ENCODE results near the gene RAB3GAP2.
A peak's percentile ranks its signal among the peaks of the same experiment; 100 is the strongest.
"Not testable (repeated sequence)": the region's sequence is repeated elsewhere in the genome, so short reads cannot be mapped to it uniquely, and the experiment has no call there.

RAB3GAP2 gene, protein sequence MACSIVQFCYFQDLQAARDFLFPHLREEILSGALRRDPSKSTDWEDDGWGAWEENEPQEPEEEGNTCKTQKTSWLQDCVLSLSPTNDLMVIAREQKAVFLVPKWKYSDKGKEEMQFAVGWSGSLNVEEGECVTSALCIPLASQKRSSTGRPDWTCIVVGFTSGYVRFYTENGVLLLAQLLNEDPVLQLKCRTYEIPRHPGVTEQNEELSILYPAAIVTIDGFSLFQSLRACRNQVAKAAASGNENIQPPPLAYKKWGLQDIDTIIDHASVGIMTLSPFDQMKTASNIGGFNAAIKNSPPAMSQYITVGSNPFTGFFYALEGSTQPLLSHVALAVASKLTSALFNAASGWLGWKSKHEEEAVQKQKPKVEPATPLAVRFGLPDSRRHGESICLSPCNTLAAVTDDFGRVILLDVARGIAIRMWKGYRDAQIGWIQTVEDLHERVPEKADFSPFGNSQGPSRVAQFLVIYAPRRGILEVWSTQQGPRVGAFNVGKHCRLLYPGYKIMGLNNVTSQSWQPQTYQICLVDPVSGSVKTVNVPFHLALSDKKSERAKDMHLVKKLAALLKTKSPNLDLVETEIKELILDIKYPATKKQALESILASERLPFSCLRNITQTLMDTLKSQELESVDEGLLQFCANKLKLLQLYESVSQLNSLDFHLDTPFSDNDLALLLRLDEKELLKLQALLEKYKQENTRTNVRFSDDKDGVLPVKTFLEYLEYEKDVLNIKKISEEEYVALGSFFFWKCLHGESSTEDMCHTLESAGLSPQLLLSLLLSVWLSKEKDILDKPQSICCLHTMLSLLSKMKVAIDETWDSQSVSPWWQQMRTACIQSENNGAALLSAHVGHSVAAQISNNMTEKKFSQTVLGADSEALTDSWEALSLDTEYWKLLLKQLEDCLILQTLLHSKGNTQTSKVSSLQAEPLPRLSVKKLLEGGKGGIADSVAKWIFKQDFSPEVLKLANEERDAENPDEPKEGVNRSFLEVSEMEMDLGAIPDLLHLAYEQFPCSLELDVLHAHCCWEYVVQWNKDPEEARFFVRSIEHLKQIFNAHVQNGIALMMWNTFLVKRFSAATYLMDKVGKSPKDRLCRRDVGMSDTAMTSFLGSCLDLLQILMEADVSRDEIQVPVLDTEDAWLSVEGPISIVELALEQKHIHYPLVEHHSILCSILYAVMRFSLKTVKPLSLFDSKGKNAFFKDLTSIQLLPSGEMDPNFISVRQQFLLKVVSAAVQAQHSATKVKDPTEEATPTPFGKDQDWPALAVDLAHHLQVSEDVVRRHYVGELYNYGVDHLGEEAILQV (N-terminal part only)

DNA sequence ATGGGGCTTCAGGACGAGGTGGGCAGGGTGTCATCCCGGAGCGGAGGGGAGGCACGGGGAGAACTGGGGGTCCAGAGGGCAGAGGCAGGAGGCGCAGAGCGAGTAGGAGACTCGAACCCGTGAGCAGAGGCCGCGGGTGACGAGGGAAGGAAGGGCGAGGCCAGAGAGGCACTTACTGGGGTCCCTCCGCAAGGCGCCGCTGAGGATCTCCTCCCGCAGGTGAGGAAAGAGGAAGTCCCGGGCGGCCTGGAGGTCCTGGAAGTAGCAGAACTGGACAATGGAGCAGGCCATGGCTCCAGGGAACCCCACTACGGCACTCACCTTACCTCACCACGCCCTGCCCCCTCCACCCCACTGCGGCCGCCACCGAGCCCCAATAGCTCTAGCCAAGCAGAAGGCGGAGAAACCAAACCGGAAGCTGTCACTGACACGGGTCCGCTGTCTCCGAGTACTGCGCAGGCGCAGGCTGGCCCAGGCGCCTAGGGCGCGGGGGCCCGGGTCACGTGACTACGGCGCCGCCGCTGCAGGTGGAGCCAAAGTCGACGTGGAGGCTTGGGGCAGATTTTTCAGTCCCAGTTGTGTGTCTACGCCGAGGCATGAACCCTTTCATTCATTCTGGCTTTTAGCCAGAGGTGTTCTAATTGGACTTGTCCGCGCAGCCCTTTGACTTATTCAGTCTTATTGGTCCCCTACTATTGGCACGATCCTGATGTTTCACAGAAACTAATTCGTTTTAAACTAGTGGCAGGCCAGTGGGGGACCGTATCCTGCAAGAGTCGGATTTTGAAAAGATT lies at the start of gene RAB3GAP2:
Gene RAB3GAP2 (minus strand): TSS at position 407 of the 794 bp plus-strand sequence. CDS start 116 bp downstream, at position 291.
- peak; percentile 89 for DNase-seq (ENCODE audit: low spot score)

DNA sequence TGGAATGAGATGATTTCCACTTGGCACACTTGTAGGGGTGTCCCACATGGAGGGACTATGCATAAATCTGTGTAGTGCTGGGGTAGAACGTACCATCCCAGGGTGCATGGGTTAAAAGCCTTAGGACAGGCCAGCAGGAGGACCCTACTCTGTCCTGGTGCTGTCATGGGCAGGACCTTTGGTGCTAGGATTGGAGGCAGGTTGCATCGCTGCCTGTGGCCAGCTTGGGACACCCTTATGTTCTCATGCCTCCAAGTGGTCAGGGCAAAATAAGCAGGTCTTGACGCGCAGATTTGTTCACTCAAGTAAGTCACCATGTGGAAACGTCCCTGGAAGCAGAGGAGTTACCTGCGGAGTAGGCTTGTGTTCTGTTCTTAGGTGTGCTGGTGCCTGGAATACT lies 49.5 kb upstream of the RAB3GAP2 start:
- no peak for DNase-seq (ENCODE audit: low spot score)

DNA sequence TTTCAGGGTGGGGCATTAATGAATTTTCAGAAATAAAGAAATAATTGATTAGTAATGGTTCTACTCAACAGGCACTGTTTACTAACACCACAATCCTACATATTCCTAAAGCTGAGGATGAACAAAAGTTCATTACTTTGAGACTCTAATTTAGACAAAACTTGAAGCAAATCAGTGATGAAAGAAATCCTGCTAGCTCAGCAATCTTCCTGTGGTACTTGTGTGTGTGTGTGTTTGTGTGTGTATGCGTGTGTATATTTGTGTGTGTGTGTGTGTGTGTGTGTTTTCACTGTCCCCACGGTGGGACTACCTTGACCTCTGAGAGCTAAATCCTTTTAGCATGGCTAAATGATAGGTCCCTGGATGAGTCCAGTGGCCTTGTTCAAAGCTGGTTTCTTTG lies 48.5 kb upstream of the RAB3GAP2 start:
- no peak for DNase-seq (ENCODE audit: low spot score)

DNA sequence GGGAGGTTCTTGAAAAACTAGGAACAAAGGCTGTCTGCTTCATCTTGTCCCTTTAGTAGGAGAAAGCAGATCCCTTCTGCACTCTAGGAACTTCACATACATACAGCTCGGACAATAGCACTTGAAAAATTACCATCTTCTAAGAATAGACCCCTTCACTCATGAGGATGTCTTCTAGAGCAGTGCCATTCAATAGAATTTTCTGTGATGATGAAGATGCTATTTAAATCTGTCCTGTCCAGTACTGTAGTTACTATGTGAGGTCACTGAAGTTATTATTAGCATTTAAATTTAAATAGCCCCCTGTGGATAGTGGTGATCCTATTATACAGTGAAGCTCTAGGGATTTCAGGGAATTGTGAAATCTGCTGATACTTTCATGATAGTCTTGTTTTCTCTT lies 46.4 kb upstream of the RAB3GAP2 start:
- DNase-seq (ENCODE audit: low spot score), result no peak

DNA sequence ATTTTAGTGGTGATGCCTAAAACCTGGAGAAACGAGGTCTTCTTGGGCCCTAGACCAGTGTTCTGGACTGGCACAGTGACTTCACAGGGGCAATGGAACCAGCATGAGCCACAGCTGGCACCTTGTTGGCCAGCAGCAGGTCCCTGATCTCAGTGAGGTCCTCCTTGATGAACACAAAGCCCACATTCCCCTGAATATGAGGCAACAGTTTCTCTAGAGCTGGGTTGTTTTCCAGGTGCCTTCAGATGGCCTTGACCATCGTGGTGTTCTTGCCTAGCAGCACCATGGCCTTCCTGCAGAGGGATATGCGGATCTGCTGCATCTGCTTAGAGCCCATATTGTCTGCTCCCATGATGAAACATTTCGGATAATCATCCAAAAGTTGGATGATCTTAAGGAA lies 44.9 kb upstream of the RAB3GAP2 start:
- DNase-seq (ENCODE audit: low spot score), result no peak

DNA sequence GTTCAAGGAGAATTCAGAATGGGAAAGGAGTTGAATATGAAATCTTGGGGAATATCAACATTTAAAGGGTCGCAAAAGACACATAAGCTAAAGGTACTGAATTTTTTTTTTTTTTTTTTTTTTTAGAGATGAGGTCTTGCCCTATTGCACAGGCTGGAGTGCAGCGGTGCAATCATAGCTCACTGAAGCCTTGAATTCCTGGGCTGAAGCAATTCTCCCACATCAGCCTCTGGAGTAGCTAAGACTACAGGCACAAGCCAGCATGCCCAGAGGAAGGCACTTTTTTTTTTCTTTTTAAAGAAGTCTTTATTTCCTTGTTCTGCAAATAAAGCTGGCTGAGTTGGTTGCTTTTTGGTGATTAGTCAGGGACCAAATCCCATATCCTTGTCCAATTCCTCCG lies 44.1 kb upstream of the RAB3GAP2 start:
- DNase-seq (ENCODE audit: low spot score), result no peak

DNA sequence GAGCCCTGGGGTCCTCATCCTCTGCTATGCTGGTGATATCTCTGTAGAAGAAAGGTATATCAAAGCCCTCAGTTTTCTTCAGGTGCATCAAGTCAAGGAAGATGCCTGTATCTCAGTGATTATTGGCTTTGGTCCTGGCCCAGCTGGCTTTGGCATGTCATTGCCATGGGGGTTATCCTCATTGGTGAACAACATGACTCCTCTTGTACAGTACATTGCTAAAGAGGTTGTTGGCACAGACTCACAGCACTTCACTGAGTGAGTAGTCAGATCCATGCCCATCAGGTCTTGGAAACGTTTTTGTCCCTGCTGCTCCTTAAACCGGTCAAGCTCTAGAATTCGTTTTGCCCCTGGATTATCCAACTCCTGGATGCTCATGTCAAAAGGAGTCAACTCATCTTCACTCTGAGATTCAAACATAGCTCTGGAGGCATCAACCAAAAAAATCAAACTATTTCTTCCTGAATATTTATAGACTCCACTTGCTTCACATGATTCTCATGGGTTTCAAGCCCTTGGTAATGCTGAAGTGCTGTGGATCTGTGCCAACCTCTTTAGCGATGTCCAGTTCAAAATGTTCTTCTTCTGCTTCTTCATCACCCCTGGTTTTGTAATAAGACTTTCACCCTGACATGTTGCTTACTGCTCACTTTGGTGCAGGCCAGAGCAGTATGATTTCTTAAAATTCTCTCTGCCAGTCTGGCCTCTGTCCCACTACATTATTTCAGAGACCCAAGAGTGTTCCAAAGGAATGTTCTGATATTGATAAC lies 43.0 kb upstream of the RAB3GAP2 start:
- DNase-seq (ENCODE audit: low spot score), result no peak

DNA sequence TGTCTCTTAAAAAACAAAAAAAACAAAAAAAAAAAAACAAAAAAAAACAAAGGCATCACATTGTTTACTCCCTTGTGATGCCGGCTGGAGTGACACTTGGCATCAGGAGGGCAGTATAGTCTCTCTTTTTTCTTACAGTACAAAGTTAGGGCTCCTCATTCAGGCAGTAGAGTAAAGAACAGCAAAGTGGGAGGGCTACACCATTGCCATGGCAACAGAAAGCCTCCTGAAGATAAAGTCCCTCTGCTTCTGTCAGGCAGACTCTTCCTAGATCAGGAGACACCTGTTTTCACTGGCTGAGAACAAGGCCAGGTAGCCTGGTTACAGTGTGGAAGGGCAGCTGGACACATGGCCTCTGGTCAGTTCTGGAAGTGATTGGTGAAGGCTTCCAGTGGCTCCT lies 41.3 kb upstream of the RAB3GAP2 start:
- DNase-seq (ENCODE audit: low spot score), result no peak

DNA sequence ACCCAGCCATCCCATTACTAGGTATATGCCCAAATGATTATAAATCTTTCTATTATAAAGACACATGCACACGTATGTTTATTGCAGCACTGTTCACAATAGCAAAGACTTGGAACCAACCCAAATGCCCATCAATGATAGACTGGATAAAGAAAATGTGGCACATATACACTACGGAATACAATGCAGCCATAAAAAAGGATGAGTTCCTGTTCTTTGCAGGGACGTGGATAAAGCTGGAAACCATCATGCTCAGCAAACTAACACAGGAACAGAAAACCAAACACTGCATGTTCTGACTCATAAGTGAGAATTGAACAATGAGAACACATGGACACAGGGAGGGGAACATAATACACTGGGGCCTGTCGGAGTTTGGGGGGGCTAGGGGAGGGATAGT lies 37.9 kb upstream of the RAB3GAP2 start:
- not testable (repeated sequence) for DNase-seq (ENCODE audit: low spot score)

DNA sequence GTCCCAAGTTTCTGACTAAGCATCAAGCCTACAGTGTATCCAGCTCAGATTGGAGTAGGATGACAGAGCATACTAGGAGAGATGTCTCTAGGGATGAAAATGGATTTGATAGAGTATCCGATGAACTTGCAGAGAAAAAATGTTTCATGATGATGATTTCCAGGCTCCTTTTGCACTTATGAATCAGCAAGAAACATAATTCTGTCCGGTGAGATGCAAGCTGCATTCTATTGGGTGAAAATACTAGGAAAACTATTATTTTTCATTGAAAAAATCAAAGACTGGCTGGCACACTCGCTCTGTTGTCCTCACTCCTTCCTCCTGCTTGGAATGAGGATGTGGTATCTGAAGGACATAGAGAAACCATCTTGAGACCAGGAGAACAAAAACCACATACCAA lies 35.4 kb upstream of the RAB3GAP2 start:
- no peak for DNase-seq (ENCODE audit: low spot score)

DNA sequence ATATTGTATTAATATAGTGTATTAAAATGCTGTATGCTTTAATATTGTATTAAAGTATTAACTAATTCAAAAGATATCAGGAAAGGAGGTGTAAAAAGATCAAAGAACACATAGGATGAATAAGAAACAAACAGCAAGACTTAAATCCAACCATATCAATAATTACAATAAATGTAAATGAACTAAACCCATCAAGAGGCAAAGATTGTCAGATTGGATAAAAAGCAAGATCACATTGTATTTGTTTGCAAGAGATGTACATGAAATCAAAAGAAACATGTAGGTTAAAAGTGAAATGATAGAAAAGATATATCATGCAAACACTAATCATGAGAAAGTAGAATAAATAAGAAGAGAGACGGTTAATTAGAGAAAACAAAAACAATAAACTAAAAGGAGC lies 34.1 kb upstream of the RAB3GAP2 start:
- DNase-seq (ENCODE audit: low spot score), result no peak

DNA sequence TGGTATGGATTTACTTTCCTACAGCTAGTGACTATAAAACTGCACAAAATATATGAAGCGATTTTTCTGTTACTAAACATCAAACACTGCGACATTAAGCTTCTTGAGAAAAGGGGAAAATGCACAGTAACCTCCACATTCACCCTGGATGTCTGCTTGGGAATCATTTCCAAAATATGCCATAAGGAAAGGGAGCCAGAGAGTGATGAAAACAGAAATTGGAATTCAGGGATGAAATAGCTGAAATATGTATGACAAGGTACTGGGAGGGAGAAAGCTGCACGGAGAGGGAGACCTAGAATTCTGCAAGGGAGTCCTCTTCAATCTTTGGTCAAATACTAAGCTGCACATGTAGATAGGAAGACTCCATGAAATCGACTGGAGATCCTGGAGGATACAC lies 31.6 kb upstream of the RAB3GAP2 start:
- no peak for DNase-seq (ENCODE audit: low spot score)

DNA sequence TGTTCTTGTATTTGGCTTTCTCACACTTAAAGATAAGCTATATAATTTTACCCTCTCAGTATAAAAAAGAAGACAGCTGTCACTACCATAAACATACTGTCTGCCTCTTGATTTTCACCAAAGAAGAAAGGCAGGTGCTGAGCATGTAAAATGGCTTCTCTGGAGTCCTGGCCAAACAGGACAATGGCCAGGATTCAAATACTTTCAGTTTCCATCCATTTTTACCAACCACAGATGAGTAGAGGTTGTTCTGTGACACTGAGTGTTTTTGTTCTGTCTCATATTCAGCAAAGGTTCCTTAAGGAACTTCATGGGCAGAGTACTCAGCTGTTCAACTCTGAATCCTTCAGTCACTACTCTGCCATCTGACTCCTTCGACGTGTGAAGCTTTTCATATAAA lies 29.4 kb upstream of the RAB3GAP2 start:
- no peak for DNase-seq (ENCODE audit: low spot score)

DNA sequence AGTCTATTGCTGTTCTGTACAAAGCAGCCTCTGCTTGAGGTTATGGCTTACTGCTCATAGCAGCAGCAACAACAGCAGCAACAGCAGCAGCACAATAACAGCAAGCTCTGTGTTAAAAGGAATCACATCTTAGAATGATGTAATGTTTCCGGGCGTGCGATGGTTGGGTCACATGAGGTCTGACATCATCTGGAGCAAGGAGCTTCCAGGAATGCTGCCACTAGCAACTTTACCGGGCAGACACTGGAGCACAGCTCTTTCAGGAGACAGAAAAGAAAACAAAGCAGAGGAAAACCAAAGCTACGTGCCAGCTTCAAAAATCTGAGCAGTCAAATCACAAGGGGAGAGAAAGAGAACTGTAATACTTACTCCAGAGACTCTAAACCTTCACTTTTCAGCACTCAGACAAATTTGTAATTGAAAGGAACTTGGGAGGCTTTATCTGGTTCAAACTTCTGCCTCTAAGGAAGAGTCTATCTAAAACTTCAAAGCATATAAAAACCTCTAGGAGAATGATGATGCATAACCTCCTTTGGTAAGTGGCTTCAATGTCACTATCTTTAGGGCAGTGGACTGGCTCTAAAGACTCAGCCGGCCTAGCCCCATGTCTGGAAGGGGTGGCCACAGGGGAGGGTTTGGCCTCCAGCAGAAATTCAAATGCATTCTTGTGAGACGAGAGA lies 28.3 kb upstream of the RAB3GAP2 start:
- no peak for DNase-seq (ENCODE audit: low spot score)

DNA sequence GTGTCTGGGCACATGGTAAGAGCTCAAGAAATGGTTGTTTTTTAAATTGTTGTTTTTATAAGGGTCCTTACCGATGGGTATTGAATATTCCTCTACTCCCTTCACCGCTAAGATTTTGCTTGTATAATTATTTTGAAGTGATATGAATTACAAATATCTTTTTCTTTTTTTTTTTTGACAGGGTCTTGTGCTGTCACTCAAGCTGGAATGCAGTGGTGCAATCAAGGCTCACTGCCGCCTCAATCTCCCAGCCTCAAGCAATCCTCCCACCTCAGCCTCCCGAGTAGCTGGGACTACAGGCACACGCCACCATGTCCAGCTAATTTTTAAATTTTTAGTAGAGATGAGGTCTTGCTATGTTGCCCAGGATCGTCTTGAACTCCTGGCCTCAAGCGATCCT lies 27.1 kb upstream of the RAB3GAP2 start:
- no peak for DNase-seq (ENCODE audit: low spot score)

DNA sequence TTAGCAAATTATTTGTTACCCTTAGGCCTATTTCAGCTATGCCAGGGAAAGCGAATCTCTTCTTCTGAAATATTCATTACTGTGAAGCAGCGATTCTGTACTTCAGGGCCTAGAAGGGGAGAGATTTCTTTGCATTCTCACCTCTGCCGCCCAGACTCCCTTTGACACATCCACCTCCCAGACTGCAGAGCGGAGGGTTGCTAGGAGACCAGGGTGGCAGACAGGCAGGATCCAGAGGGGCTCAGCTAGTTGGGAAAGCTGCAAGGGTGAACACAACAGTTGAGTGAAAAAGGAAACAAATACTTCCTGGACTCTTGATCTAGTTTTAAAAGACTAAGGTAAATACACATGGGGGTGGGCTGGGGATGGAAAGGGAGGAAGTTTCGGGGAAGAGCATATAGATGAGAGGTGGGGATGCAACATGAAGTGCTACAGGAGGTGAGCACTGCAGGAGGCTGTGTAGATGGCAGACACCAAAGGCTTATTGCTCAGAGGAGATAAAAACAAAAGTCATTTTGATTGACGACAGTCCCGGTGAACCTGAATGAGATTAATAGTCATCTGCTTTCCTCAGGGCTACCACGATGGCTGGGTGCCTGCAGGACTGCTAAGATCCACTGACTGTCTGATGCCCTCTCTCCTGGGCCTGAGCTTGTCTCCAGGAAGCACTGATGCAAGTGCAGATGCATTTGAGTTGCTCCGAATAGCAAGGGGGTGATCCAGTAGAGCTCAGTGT lies 26.4 kb upstream of the RAB3GAP2 start:
- DNase-seq (ENCODE audit: low spot score), result no peak

DNA sequence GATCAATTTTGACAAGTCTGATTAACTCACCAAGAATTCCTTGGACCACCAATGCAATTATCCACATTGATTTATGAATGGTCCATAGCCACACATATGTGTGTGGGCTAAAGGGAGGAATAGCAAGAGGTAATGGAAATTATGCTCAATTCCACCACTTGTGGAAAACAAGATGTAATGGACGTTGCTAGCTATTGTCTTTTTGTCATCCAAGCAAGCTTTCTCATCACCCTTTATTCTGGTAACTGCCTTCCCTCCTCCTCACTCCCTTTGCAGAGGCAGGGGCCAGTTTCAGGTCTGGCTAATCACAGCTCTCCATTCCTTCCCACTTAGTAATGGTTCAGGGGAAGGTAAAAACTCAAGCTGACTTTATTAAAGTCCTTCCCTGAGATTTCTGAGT lies 24.7 kb upstream of the RAB3GAP2 start:
- no peak for DNase-seq (ENCODE audit: low spot score)

DNA sequence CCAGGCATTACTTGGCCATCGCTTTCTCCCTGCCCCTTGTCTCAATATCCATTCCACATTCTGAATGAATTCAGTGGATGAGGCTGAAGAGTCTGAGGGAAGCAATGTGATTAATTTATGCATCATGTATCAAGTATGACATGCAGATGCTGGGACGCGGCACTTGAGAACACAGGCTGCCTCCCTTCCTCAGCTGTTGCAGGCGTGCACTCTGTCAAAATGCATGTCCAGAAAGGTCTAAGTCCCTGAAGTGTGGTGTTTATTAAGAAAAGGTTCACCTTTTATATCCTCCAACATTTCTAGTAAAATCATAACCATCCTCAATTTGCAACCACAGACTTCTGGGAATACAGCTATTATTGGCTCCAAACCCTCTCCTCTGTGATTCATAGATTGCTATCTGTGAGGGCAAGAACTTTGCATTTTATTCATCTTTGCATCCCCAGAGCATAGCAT lies 22.6 kb upstream of the RAB3GAP2 start:
- DNase-seq (ENCODE audit: low spot score), result no peak

DNA sequence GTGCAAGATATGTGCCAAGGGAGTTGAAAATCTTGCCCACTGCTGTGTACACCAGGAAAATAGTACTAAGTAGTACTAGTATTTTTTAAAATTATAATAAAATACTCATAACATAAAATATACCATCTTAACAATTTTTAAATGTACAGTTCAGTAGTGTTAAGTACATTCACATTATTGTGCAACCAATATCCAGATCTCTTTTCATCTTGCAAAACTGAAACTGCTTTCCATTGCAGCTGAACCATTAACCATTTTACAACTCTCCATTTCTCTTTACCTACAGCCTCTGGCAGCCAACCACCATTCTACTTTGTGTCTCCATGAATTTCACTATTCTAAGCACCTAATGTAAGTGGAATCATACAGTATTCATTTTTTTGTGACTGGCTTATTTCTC lies 19.3 kb upstream of the RAB3GAP2 start:
- DNase-seq (ENCODE audit: low spot score), result no peak
